NK-92 (cell line): ENCODE measurements around the gene ANXA6.

ENCODE experiments used
- DNase-seq: peaks from one replicate; lab custom pipeline; 2025; ENCODE audit not compliant: unreplicated experiment; lab: John Stamatoyannopoulos, UW

ANXA6 gene

GRCh38 chr5:151084363-151084762, 73.2 kb downstream of the ANXA6 start:
- DNase-seq, result no peak

- DNase-seq, result no peak
Measured at GRCh38 chr5:151083081-151083676, 74.4 kb downstream of the ANXA6 start.

- no peak for DNase-seq
Measured at GRCh38 chr5:151082282-151082902, 75.2 kb downstream of the ANXA6 start.

GRCh38 chr5:151081431-151082281, 75.9 kb downstream of the ANXA6 start:
- DNase-seq, result no peak

- peak; percentile 47 for DNase-seq
Measured at GRCh38 chr5:151080613-151081430, 76.8 kb downstream of the ANXA6 start, which contains the start of gene TNIP1. Gene TNIP1, minus strand, starts transcription at chr5:151081034. Its CDS starts 15,939 bp downstream, at chr5:151065095.

GRCh38 chr5:151079838-151080612, 77.6 kb downstream of the ANXA6 start:
- no peak for DNase-seq

GRCh38 chr5:151078490-151079262, 78.9 kb downstream of the ANXA6 start:
- no peak for DNase-seq

GRCh38 chr5:151077967-151078366, 79.6 kb downstream of the ANXA6 start:
- DNase-seq, result no peak

GRCh38 chr5:151077419-151077818, 80.2 kb downstream of the ANXA6 start:
- no peak for DNase-seq

GRCh38 chr5:151076616-151077015, 81.0 kb downstream of the ANXA6 start:
- DNase-seq, result no peak

GRCh38 chr5:151075698-151076331, 81.8 kb downstream of the ANXA6 start:
- DNase-seq, result no peak

GRCh38 chr5:151074557-151074956, 83.0 kb downstream of the ANXA6 start:
- no peak for DNase-seq

GRCh38 chr5:151073280-151073679, 84.3 kb downstream of the ANXA6 start:
- no peak for DNase-seq

- no peak for DNase-seq
Measured at GRCh38 chr5:151072630-151073025, 85.0 kb downstream of the ANXA6 start.

GRCh38 chr5:151071848-151072629, 85.5 kb downstream of the ANXA6 start:
- DNase-seq, result no peak

- no peak for DNase-seq
Measured at GRCh38 chr5:151071021-151071420, 86.6 kb downstream of the ANXA6 start.

GRCh38 chr5:151070449-151070848, 87.1 kb downstream of the ANXA6 start:
- DNase-seq, result no peak

- DNase-seq, result no peak
Measured at GRCh38 chr5:151068433-151069197, 89.0 kb downstream of the ANXA6 start.
